SH-SY5Y (cell line): ENCODE measurements around the gene HOXC13.

Experiments used
- GATA2 ChIP-seq: IDR thresholded peaks from 2 replicates; pipeline ENCODE4 v1.6.1; 2011; ENCODE audit warnings: mild to moderate bottlenecking, low read depth, low read length
- GATA3 ChIP-seq: IDR thresholded peaks from 2 replicates; pipeline ENCODE4 v1.6.1; 2011; ENCODE audit warnings: low read depth, mild to moderate bottlenecking, low read length, moderate library complexity

GRCh38 chr12:53931844-53932581, 6.6 kb upstream of the HOXC13 start:
- TF ChIP-seq GATA2 (no peak), GATA3 (no peak)
